ENCODE measurements around the gene CR1.

GRCh38 chr1:207486198-207486597 lies 9.8 kb upstream of the CR1 start:
- TF ChIP-seq POLR2AphosphoS5 (IDR thresholded peaks at IDR 0.05; ENCODE audit: insufficient read depth, low read depth, low read length) (no peak), POLR2A (IDR thresholded peaks at IDR 0.05; ENCODE audit: low read depth, low read length) (no peak), EZH2 (IDR thresholded peaks at IDR 0.05; ENCODE audit: borderline replicate concordance, low read depth, low read length, severe bottlenecking) (no peak), MYC (IDR thresholded peaks at IDR 0.05; ENCODE audit: low read depth, low read length) (no peak)
- TF ChIP-seq, protein P1, sequence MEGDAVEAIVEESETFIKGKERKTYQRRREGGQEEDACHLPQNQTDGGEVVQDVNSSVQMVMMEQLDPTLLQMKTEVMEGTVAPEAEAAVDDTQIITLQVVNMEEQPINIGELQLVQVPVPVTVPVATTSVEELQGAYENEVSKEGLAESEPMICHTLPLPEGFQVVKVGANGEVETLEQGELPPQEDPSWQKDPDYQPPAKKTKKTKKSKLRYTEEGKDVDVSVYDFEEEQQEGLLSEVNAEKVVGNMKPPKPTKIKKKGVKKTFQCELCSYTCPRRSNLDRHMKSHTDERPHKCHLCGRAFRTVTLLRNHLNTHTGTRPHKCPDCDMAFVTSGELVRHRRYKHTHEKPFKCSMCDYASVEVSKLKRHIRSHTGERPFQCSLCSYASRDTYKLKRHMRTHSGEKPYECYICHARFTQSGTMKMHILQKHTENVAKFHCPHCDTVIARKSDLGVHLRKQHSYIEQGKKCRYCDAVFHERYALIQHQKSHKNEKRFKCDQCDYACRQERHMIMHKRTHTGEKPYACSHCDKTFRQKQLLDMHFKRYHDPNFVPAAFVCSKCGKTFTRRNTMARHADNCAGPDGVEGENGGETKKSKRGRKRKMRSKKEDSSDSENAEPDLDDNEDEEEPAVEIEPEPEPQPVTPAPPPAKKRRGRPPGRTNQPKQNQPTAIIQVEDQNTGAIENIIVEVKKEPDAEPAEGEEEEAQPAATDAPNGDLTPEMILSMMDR (IDR thresholded peaks at IDR 0.05; ENCODE audit: extremely low read depth in 1 of 2, insufficient read depth in 1 of 2, low read depth in 1 of 2, low read length in 2 of 2) = no peak
- TF ChIP-seq, protein P2, sequence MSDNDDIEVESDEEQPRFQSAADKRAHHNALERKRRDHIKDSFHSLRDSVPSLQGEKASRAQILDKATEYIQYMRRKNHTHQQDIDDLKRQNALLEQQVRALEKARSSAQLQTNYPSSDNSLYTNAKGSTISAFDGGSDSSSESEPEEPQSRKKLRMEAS (IDR thresholded peaks at IDR 0.05; ENCODE audit: insufficient read depth, insufficient read length) = no peak
